ENCODE data around the gene CCDC88B.

CCDC88B gene

DNA sequence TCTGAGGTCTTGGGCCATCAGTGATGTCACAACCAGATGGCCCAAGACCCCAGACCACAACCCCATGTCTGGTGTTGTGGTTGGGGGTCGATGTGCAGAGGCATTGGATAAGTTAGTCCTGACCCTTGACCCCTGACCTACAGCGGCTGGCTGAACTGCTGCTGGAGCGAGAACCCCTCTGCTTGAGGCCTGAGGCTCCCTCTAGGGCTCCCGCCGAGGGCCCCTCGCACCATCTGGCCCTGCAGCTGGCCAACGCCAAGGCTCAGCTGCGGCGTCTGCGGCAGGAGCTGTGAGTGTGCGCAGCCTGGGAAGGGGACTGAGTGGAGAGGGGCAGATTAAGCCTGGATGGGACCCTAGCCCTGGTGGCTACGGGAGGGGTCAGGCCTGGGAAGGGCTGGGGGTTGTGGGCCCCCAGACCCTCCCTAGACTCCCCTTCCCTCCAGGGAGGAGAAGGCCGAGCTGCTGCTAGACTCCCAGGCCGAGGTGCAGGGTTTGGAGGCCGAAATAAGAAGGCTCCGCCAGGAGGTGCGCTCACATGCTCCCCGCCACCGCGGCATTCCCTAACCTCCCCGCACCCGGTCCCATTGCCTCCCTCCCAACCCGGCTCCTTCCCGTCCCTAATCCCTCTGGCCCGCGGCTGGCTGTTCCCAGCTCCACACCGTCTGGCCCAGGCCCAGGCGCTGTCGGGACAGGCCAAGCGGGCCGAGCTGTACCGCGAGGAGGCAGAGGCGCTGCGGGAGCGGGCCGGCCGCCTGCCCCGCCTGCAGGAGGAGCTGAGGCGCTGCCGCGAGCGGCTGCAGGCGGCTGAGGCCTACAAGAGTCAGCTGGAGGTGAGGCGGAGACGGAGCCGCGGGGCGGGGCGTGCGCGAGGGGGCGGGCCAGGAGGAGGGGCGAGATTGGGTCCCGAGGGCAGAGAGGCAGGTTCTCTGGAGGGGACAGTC, 2.1 kb downstream of the CCDC88B start:
- no peak overlapping the region for H3K27ac Mint-ChIP-seq
- TF ChIP-seq, protein P1, sequence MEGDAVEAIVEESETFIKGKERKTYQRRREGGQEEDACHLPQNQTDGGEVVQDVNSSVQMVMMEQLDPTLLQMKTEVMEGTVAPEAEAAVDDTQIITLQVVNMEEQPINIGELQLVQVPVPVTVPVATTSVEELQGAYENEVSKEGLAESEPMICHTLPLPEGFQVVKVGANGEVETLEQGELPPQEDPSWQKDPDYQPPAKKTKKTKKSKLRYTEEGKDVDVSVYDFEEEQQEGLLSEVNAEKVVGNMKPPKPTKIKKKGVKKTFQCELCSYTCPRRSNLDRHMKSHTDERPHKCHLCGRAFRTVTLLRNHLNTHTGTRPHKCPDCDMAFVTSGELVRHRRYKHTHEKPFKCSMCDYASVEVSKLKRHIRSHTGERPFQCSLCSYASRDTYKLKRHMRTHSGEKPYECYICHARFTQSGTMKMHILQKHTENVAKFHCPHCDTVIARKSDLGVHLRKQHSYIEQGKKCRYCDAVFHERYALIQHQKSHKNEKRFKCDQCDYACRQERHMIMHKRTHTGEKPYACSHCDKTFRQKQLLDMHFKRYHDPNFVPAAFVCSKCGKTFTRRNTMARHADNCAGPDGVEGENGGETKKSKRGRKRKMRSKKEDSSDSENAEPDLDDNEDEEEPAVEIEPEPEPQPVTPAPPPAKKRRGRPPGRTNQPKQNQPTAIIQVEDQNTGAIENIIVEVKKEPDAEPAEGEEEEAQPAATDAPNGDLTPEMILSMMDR (IDR thresholded peaks at IDR 0.05), result peak; percentile 26
- H3K4me1 Mint-ChIP-seq, result peaks cover 43% of the 10 kb centered on the region
- H3K27me3 Mint-ChIP-seq (ENCODE audit: low read depth, poor library complexity), result peaks cover 16% of the 10 kb centered on the region
- peak; percentile 95 for DNase-seq
- H3K36me3 Mint-ChIP-seq (ENCODE audit: low read depth), result no peaks in the 10 kb centered on the region
- peak overlapping the region; percentile 60 for H3K4me3 Mint-ChIP-seq
- no peaks in the 10 kb centered on the region for H3K9me3 Mint-ChIP-seq

DNA sequence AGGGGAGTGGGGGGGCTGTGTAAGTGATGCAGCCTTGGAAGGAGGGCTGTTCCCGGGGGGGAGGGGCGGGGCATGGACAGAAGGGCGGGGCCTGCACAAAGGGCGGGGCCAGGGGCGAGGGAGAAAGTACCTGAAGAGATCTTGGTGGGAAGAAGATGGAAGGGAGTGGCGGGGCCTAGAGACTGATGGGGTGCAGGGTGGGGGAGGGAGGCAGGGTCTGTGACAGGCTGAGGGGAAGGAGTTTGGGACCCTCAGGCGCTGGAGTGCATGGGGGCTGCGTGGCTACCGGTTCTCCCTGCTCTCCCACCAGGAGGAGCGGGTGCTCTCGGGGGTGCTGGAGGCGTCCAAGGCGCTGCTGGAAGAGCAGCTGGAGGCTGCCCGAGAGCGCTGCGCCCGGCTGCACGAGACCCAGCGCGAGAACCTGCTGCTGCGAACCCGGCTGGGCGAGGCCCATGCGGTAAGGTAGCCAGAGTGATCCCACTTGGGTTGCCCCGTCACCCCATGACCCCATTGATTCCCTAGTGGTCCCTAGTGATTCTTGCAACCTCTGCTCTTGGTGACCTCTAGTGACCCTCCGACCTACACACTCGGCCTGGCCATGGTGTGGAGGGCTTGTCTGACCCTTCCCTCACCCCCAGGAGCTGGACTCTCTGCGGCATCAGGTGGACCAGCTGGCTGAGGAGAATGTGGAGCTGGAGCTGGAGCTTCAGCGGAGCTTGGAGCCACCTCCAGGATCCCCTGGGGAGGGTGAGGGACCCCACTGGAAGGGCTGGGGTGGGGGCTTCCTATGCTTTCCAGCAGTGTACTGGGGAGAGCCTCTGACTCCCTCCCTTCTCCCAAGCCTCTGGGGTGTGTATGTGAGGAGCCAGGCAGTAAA, 3.1 kb downstream of the CCDC88B start:
- H3K27me3 Mint-ChIP-seq (ENCODE audit: low read depth, poor library complexity), result peaks cover 13% of the 10 kb centered on the region
- no peak for DNase-seq
- peaks cover 45% of the 10 kb centered on the region for H3K4me1 Mint-ChIP-seq
- TF ChIP-seq, protein P1 (IDR thresholded peaks at IDR 0.05), result no peak
- H3K36me3 Mint-ChIP-seq (ENCODE audit: low read depth), result no peaks in the 10 kb centered on the region
- no peaks in the 10 kb centered on the region for H3K9me3 Mint-ChIP-seq
- H3K4me3 Mint-ChIP-seq, result peak overlapping the region; percentile 60
- no peak overlapping the region for H3K27ac Mint-ChIP-seq

DNA sequence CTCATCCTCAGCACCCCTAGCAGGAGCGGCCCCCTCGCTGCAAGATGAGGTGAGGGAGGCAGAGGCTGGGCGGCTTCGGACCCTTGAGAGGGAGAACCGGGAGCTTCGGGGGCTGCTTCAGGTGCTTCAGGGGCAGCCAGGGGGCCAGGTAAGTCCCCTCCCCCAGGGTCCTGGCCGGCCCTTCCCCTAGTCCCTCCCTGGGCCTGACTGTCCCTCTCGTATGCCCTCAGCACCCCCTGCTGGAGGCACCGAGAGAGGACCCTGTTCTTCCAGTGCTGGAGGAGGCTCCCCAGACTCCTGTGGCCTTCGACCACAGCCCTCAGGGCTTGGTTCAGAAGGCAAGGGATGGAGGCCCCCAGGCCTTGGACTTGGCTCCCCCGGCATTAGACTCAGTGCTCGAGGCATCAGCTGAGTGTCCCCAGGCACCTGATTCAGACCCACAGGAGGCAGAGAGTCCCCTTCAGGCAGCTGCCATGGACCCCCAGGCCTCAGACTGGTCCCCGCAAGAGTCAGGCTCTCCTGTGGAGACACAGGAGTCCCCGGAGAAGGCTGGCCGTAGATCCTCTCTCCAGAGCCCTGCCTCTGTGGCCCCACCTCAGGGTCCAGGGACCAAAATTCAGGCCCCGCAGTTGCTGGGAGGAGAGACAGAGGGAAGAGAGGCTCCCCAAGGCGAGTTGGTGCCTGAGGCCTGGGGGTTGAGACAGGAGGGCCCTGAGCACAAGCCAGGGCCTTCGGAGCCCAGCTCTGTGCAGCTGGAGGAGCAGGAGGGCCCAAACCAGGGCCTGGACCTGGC, 4.0 kb downstream of the CCDC88B start:
- Mint-ChIP-seq H3K27ac (no peak overlapping the region), H3K9me3 (no peaks in the 10 kb centered on the region), H3K4me1 (peaks cover 51% of the 10 kb centered on the region), H3K36me3 (ENCODE audit: low read depth) (no peaks in the 10 kb centered on the region), H3K27me3 (ENCODE audit: low read depth, poor library complexity) (peaks cover 13% of the 10 kb centered on the region), H3K4me3 (no peak overlapping the region)
- no peak for DNase-seq
- TF ChIP-seq, protein P1 (IDR thresholded peaks at IDR 0.05), result peak; percentile 30

DNA sequence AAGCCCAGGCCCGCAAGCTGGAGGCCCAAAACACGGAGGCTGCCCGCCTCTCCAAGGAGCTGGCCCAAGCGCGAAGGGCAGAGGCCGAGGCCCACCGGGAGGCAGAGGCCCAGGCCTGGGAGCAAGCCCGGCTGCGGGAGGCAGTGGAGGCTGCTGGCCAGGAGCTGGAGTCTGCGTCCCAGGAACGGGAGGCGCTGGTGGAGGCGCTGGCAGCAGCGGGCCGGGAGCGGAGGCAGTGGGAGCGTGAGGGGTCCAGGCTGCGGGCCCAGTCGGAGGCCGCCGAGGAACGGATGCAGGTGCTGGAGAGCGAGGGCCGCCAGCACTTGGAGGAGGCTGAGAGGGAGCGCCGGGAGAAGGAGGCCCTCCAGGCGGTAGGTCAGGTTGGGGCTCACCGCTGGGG, 4.8 kb downstream of the CCDC88B start:
- Mint-ChIP-seq H3K4me1 (peaks cover 48% of the 10 kb centered on the region), H3K27ac (no peak overlapping the region), H3K4me3 (no peak overlapping the region), H3K27me3 (ENCODE audit: low read depth, poor library complexity) (peaks cover 13% of the 10 kb centered on the region), H3K9me3 (no peaks in the 10 kb centered on the region), H3K36me3 (ENCODE audit: low read depth) (no peaks in the 10 kb centered on the region)
- DNase-seq, result no peak
- TF ChIP-seq, protein P1 (IDR thresholded peaks at IDR 0.05), result no peak

DNA sequence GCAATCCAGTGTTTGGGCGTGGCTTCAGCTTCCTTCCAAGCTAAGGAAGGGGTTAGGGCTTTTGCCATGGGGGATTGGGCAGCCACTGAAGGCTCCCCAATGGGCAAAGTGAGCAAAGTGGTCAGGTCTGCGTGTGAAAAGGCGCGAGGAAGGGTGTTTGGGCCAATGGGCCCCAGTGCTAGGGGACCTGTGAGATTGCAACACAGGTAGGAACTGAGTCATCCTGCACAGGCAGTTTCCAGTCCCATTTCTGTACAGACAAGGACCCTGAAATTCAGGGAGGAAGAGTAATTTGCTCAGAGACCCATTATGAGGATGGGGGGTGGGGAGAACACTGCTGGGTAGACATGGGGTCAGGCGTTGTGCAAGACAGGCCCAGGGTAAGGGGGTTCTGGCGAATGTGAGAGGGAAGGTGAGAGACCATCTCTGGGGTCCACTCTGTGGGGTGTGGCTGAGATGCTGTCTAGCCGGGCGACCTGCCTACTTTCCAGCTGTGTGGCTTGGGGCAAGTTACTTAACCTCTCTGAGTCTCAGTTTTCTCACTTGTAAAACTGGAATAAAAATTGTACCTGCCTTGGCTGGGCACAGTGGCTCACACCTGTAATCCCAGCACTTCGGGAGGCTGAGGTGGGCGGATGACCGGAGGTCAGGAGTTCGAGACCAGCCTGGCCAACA, 7.3 kb downstream of the CCDC88B start:
- Mint-ChIP-seq H3K27me3 (ENCODE audit: low read depth, poor library complexity) (peaks cover 6% of the 10 kb centered on the region), H3K27ac (no peak overlapping the region), H3K9me3 (no peaks in the 10 kb centered on the region), H3K36me3 (ENCODE audit: low read depth) (no peaks in the 10 kb centered on the region), H3K4me3 (no peak overlapping the region), H3K4me1 (peaks cover 44% of the 10 kb centered on the region)
- DNase-seq, result no peak
- TF ChIP-seq, protein P1 (IDR thresholded peaks at IDR 0.05), result no peak

Data from nephron progenitor cell (in vitro differentiated cells).